ENCODE results near the gene ZC3HAV1.

DNA sequence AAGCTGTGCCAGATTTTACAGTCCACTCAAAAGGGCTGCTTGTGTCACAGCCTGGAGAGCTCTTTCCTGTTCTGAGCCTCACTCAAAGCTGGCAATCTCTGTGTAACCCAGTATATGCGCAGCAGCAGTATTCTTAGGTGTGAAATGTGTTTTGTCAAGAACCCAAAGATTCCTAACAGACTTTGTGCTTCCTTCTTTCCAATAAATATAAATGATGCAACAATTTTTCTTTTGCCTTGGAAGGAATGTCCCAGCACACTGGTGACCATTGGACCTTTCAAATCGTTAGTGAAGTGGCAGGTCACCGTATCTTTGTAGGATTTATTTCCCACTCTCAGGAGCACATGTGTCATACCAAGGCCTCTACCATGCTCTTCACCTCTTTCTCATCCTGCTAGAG lies 5.6 kb upstream of the ZC3HAV1 start:
- TF ChIP-seq ELF4 (IDR thresholded peaks at IDR 0.05) (no peak), FOXK2 (IDR thresholded peaks at IDR 0.05) (no peak)

Data from HEK293T (cell line).